Activated T-cell treated with anti-CD3 and anti-CD28 coated beads for 1 hour (primary cell): ENCODE data around the gene SCG3.
"Not testable (repeated sequence)": the region's sequence is repeated elsewhere in the genome, so short reads cannot be mapped to it uniquely, and the experiment has no call there.

ENCODE experiments used
- DNase-seq: peaks from one replicate; pipeline ENCODE4 v3.0.0-alpha.2; 2020; ENCODE audit warnings: low read depth

The SCG3 gene

DNA sequence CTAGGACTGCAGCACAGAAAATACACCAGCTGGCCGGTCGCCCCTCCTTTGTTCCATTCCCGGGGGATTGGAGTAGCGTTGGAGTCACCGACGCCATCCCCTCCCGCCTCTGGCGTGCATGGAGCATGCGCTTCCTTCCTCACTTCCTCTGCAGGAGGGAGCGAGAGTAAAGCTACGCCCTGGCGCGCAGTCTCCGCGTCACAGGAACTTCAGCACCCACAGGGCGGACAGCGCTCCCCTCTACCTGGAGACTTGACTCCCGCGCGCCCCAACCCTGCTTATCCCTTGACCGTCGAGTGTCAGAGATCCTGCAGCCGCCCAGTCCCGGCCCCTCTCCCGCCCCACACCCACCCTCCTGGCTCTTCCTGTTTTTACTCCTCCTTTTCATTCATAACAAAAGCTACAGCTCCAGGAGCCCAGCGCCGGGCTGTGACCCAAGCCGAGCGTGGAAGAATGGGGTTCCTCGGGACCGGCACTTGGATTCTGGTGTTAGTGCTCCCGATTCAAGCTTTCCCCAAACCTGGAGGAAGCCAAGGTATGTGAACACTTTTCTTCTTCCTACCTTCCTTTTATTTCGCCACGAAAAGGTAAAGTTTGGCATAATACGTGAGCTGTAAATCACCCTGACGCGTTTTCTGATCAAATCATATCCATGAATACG lies at the start of gene SCG3:
SCG3 (plus strand) TSS at position 201 of the 661 bp plus-strand sequence; CDS start at position 454, 253 bp downstream.
- DNase-seq: peak; percentile 39

DNA sequence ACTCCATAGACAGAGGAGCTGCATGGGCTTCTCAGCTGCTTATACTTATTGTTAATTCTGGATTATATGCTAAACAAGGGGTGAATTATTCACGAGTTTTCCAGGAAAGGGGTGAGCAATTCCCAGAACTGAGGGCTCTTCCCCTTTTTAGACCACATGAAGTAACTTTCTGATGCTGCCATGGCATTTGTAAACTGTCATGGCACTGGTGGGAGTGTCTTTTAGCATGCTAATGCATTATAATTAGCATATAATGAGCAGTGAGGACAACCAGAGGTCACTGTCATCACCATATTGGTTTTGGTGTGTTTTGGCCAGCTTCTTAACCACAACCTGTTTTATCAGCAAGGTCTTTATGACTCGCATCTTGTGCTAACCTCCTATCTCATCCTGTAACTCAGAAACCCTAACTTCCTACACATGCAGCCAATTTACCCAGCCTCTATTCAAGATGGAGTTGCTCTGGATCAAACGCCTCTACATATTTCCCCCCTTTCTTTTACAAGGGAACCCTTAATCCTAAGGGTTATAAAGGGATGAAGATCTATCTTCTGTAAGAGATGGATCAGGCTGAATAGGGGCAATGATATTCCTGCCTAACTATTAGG lies 46.6 kb upstream of the SCG3 start:
- DNase-seq: no peak

- DNase-seq: no peak
Measured at GRCh38 chr15:51641490-51642130, 39.7 kb upstream of the SCG3 start.

DNA sequence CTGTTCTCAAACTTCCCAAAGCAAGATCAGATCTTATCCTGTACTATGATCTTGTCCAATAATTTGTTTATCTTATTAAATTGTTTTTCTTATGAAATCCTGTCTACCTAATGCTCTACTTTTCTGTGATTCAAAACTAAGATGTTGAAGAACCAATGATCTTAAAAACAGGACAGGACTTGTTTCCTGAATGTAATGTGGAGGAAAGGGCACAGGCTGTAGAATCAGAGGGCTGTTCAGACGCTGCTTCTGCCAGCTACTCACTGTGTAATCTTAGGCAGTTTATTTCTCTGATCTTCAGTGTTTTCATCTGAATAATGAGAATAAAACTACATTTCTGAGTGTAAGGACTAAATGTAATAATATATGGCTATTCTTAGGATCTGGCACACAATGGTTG lies 38.6 kb upstream of the SCG3 start:
- DNase-seq: no peak

DNA sequence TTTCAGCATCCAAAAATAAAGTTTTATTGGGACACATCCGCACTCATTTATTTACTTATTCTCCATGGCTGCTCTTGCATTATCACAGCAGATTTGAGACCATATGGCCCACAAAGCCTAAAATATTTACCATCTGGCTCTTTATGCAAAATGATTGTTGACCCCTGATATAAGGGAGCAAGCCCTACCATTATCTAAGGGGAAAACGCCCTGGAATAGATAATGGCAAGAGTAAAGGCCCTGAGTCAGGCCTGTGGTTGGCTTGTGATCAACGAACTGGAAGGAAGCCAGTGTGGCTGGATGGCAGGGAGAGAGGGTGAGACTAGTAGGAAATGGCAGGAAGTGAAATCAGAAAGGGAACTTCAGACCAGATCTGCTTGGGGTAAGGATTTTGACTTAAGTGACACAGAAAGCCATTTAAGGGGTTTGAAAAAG lies 34.2 kb upstream of the SCG3 start:
- DNase-seq: no peak

DNA sequence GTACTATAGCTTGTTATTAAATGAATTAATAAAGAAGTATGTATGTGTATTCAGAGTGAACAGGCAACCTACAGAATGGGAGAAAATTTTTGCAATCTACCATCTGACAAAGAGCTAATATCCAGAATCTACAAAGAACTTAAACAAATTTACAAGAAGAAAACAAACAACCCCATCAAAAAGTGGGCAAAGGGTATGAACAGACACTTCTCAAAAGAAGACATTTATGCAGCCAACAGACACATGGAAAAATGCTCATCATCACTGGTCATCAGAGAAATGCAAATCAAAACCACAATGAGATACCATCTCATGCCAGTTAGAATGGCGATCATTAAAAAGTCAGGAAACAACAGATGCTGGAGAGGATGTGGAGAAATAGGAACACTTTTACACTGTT lies 33.2 kb upstream of the SCG3 start:
- DNase-seq: not testable (repeated sequence)

- not testable (repeated sequence) for DNase-seq
Measured at GRCh38 chr15:51648643-51649042, 32.7 kb upstream of the SCG3 start.

DNA sequence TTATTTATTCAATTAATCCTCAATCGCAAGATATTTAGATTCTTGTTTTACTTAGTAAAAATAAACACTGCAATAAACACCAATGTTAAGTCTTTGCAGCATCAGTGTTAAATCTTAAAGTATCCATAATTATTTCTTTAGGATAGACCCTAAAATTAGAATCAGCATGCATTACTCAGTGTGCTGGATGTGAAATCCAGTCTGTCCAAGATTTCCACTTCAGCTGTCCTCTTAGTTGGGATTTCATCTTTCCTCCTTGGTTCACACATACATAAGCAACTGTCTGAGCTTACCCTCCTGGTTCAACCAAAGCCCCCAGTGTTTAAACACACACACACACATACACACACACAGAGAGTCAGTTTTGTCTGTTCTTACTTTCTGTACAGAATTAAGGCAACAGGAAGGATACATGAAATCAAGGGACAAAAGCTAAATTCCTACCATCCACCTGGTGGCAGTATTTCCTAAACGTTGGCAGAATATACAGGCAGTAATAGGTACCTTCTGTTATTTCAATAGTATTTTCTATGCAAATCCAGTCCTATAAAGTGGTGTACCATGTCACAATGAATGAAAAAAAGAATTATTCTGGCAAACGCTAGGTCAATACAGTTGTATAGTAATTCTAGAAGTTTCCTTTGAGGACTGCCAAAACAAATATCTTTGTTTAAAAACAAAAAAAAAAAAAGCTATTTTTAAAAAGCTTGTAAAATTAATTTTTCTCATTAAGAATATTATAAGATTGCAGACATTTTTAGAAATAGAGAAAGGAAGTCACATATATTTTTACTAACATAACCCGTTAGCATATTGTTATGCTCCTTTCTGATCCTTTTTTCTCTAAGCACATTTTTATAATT lies 31.4 kb upstream of the SCG3 start:
- peak; percentile 5 for DNase-seq

DNA sequence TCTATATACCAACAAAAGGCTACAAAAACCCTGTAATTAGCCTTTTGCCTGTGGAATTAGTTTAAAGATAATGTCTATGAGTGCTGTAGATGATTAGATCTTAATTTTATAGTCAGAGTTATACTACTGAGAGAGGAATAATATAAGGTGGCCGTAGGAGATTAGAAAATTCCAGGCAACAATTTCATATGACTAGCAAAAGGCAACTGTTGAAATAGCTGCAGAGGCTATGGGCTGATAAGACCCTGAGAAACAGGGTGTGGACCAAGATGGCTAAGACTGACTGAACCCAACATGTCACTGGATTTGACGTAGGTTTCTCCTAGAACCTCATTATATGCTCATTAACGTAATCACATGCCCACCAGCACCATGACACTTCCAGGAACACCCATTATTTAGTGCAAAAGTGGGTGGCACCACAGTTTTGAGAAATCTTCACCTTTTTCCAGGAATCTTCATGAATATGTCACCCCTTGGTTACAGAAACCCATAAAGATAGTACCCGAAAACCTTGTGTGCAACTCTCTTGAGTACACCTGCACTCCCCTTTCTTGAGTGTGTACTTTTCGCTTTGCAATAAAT lies 29.1 kb upstream of the SCG3 start:
- no peak for DNase-seq

DNA sequence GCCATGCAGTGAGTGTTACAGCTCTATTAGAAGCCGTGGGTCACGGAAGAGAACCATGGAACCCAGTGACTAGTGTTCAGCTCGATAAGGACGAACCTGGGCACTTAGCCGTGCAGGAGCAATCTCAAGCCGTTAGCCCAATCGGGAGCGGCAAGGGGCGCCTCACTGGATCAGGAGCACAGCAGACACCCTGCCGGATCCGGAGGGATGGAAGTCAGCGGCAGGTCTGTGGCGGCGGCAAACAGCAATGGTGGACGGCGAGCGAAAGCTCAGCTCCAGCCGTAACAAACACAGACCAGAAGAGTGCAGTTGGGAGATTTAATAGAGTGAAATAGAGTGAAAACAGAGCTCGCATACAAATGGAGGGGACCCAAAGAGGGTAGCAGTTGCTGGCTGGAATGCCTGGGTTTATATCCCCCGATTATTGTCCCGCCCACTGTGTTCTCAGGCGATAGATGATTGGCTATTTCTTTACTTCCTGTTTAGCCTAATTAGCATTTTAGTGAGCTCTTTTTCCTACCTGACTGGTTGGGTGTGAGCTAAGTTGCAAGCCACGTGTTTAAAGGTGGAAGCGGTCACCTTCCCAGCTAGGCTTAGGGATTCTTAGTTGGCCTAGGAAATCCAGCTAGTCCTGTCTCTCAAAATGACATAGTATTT lies 25.8 kb upstream of the SCG3 start:
- not testable (repeated sequence) for DNase-seq

GRCh38 chr15:51658664-51659063 lies 22.6 kb upstream of the SCG3 start:
- DNase-seq: no peak

GRCh38 chr15:51661072-51661471 lies 20.2 kb upstream of the SCG3 start:
- DNase-seq: no peak

- no peak for DNase-seq
Measured at GRCh38 chr15:51667478-51667877, 13.8 kb upstream of the SCG3 start.

GRCh38 chr15:51668446-51668845 lies 12.9 kb upstream of the SCG3 start:
- DNase-seq: no peak

DNA sequence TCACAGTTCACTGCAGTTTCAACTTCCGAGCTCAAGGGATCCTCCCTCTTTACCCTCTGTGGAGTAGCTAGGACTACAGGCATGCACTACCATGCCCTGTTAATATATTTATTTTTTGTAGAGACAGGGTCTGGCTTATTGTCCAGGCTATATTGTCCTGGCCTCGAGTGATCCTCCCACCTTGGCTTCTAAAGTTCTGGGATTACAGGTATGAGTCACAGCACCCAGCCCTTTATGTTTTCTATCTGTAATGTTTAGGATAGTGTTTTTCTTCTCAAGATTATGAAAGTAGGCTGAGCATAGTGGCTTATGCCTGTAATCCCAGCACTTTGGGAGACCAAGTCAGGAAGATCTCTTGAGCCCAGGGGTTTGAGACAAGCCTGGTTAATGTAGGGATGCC lies 11.9 kb upstream of the SCG3 start:
- DNase-seq: no peak

GRCh38 chr15:51672155-51672687 lies 9.1 kb upstream of the SCG3 start:
- no peak for DNase-seq

- no peak for DNase-seq
Measured at GRCh38 chr15:51672913-51673857, 8.1 kb upstream of the SCG3 start.

DNA sequence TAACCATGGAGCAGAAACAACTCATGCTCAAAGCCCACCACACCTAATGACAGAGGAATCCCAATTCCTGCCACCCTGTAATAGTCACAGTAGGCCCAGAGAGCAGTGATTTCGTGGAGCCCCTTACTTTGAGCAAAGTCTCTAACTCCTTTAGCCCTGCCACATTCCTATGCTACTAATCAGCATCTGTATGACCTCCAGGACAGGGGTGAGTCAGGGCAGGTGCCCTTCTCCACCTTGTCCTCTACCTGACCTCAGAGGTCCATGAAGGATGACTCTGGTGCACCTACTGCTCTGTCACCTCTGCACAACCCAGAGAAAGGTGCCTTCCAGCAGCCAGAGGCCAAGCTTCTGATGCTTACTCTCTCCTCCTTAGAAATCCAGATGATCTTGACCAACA lies 6.1 kb upstream of the SCG3 start:
- DNase-seq: no peak

DNA sequence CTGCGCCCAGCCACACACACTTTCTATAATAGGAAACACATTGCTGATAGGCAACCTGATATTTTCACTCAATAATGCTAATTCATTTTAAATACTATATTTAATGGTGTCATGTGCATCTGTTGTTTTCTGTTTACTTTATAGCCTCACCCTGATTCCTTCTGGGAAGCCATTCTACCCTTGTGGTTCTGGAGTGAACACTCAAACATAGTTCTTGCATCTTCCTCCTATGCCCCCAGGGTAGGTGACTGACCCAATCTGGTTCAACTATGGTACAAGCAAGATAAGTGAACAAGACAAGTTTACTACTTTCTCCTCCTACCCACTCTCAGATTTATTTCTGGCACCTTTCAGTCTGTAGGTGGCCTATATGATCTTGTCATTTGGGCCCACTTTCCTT lies 4.3 kb upstream of the SCG3 start:
- DNase-seq: no peak

GRCh38 chr15:51677452-51677851 lies 3.9 kb upstream of the SCG3 start:
- DNase-seq: no peak
